ENCODE data around the gene SURF6.

DNA sequence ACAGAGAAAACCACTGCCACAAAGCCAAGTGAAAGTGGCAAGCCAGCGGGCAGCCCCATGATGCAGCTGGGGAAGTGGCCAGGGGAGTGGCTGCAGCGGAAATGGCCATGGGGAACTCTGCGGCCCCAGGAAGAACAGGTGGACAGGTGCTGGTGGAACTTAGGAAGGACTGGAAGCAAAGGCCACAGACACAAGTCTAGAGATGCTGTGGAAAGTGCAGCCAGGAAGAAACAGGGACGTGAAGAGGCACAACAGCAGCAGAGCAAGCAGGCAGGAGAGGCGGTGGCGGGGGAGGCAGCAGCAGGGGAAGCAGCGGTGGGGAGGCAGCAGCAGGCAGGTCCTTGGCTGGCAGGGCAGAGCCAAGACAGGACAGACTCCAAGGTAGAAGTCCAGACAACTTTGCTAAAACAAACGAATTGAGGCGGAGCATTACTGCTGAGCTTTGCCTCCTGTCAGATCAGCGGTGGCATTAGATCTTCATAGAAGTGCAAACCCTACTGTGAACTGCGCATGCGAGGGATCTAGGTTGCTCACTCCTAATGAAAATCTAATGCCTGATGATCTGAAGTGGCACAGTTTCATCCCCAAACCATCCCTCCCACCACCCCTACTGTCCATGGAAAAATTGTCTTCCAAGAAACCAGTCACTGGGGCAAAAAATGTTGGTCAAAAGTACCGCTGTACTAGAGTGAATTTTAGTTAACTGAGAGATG is 11.8 kb downstream of the SURF6 start:
- TF ChIP-seq, protein P1, sequence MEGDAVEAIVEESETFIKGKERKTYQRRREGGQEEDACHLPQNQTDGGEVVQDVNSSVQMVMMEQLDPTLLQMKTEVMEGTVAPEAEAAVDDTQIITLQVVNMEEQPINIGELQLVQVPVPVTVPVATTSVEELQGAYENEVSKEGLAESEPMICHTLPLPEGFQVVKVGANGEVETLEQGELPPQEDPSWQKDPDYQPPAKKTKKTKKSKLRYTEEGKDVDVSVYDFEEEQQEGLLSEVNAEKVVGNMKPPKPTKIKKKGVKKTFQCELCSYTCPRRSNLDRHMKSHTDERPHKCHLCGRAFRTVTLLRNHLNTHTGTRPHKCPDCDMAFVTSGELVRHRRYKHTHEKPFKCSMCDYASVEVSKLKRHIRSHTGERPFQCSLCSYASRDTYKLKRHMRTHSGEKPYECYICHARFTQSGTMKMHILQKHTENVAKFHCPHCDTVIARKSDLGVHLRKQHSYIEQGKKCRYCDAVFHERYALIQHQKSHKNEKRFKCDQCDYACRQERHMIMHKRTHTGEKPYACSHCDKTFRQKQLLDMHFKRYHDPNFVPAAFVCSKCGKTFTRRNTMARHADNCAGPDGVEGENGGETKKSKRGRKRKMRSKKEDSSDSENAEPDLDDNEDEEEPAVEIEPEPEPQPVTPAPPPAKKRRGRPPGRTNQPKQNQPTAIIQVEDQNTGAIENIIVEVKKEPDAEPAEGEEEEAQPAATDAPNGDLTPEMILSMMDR (IDR thresholded peaks at IDR 0.05; ENCODE audit: low read depth, low read length, poor library complexity, severe bottlenecking): no peak
- TF ChIP-seq EZH2phosphoT487 (IDR thresholded peaks at IDR 0.05; ENCODE audit: borderline replicate concordance, low read length): no peak
